Left renal cortex interstitium (tissue), 4 donors: ENCODE measurements around the gene ING4. TPM values are rescaled to one million over a fixed set of nuclear protein-coding genes. Genes with fewer than 3 reads are reported as not detected.
"Not testable (repeated sequence)": the region's sequence is repeated elsewhere in the genome, so short reads cannot be mapped to it uniquely, and the experiment has no call there.

Source experiments
- DNase-seq, 4 donors: peaks; one replicate each; pipeline ENCODE4 v3.0.0-alpha.2; 2013; ENCODE audit warnings: low read depth in 4 of 4, low spot score in 2 of 4, missing footprints in 1 of 4
- polyA plus RNA-seq, 4 donors: library from polyadenylated mRNA; unstranded; fragments of 120-200 nt; gene quantifications; one replicate each; pipeline ENCODE4 v1.2.1, GENCODE V29; 2013; ENCODE audit not compliant: insufficient read length in 4 of 4

Gene ING4
- polyA plus RNA-seq: 100 to 1,000 TPM; 112 to 133 (median 122) TPM

DNA sequence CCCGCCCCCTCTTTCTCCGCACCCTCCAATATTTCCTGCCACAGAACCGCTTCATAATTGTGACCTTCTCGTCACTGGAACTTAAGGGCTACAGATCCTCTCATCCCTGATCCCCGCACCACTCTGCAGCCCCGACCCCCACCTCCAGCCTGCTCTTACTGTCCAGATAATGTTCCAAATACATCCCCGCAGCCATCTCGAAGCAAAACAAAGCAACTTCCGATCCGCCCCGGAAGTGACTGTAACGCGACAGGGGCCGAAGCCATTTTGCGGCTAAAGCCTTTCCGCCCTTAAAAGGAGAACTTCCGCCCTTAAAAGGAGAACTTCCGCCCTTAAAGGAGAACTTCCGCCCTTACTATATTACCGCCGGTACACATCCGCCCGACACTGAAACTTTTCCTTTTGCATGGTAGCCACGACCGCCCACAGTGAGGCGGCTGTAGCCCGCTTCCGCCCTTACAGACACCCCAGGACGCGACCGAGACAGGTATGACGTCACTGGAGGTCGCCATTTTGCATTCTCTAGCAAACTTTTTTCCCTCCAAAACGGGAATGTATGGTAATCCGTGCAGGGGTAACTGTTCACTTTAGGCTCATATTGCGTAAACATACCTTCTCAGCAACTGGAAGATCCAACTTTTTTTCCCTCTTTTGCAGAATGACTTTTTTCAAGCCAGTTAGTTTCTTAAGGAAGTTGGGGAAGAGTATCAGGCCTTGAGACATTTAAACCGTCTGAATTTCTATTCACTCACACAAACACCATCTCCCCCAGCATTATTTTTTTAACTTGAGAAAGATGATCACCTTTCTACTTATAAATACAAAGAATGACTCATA, at the start of gene ING4:
Gene ING4 (minus strand): TSS at position 214 of the 837 bp plus-strand sequence. CDS start 18 bp downstream, at position 196.
- peak; percentile 94 to 99 (median 98) for DNase-seq

DNA sequence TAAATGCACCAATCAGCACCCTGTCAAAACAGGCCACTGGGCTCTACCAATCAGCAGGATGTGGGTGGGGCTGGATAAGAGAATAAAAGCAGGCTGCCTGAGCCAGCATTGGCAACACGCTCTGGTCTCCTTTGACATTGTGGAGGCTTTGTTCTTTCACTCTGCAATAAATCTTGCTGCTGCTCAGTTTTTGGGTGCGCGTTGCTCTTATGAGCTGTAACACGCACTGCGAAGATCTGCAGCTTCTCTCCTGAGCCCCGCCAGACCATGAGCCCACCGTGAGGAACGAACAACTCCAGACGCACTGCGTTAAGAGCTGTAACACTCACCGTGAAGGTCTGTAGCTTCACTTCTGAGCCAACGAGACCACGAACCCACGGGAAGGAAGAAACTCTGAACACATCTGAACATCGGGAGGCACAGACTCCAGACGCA, 46.1 kb upstream of the ING4 start:
- DNase-seq: no peak

DNA sequence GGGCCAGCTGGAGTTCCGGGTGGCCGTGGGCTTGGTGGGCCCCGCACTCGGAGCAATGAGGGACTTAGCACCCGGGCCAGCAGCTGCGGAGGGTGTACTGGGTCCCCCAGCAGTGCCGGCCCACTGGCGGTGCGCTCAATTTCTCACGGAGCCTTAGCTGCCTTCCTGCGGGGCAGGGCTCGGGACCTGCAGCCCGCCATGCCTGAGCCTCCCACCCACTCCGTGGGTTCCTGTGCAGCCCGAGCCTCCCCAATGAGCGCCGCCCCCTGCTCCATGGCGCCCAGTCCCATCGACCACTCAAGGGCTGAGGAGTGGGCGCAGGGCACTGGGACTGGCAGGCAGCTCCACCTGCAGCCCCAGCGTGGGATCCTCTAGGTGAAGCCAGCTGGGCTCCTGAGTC, 45.4 kb upstream of the ING4 start:
- DNase-seq: not testable (repeated sequence)

DNA sequence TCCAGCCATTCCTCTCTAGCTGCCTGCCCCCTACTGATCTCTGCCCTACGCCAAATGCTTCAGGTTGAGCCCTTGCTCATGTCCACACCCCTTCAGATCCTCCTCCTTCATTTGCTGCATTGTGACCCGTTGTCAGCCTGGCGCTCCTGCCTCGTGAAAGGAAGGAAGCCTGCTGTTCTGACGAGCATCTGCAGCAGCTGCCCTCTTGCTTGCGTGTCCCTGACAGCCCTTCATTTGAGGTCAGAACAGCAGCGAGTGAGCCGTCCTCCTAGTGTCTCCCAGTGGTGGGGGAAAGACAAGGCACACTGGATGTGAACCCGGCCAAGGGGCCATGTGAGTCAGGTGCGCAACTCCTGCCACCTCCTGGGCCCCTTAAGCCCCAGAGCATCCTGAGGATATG, 40.7 kb upstream of the ING4 start:
- no peak for DNase-seq

DNA sequence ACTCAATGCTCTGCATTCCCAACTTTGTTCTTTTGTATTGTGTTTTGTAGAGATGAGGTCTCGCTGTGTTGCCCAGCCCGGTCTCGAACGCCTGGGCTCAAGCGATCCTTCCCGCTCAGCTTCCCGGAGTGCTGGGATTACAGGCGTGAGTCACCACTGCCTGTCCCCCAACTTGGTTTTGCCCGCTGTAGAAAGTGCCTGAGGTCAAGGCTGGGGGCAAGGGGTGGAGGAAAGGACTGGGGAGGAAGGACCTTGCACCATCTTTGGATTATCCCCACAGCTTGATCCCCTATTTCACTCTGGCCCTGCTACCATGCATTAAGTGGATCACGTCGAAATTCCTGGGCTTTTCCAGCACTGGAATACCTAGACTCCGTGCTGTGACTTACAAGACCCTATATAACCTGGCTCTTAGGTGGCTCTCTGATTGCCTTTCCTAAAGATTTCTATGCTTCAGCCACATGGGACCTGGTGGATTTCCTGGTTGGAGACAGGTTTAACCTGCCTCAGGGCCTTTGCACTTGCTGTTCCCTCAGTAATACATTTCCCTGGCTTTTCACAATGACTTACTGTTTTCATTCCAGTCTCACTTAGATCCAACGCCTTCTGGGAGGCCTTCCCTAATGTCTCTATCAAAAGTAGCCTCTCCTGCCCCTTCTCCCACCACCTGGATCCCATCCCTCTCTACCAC, 38.3 kb upstream of the ING4 start:
- no peak for DNase-seq

DNA sequence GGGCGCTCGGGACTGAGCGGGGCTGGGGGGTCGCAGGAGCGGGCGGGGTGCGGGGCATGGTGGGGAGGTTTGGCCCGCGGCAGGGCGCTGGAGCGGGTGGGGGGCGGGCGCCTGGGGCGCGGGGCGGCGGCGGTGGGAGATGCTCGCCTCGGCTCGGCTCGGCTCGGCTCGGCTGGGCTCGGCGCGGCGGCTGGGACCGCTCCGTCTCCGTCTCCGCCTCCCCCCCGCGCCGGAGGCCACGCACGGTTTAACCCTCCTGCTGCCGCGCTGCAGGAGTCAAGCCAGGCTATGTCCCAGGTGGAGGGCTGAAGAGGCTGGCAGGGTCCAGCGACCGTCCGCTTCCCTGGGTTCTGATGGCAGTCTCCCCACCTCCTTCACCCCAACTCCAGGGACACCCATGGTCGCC, 37.7 kb upstream of the ING4 start, which contains the start of gene PIANP:
Gene PIANP (minus strand): TSS at position 170 of the 406 bp plus-strand sequence. CDS start 2,754 bp downstream, outside the sequence.
- peak in 1 of 4 donors; percentile 65 for DNase-seq

DNA sequence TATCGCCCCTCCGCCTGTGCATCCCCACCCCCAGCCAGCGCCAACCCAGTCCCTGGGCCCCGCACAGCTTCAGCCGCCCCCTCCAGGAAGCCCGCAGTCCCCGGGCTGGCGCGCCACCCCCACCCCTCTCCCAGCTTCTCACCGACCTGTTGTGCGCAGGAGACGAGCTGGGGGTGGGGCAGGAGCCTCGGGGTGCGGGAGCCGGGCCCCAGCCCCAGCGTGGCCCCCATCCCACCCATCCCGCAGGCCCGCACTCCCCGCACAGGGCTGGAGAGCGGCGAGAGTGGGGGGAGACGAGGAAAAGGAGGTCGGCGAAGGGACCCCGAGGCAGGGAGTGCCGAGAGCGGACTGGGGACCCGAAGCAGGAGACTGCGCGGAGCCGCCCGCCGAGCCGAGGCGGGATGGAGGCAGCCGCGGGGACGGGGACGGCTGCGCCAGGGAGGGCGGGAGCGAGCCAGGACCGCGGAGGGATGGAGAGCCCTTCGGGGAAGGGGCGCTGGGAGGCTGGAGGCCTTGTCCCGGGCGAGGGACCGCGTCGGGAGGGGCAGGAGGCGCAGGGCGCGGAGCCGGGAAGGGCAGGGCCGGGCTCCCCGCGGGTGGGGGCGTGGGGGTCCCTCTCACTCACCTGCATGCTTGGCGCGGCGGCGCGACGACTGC, 37.2 kb upstream of the ING4 start:
- DNase-seq: no peak

DNA sequence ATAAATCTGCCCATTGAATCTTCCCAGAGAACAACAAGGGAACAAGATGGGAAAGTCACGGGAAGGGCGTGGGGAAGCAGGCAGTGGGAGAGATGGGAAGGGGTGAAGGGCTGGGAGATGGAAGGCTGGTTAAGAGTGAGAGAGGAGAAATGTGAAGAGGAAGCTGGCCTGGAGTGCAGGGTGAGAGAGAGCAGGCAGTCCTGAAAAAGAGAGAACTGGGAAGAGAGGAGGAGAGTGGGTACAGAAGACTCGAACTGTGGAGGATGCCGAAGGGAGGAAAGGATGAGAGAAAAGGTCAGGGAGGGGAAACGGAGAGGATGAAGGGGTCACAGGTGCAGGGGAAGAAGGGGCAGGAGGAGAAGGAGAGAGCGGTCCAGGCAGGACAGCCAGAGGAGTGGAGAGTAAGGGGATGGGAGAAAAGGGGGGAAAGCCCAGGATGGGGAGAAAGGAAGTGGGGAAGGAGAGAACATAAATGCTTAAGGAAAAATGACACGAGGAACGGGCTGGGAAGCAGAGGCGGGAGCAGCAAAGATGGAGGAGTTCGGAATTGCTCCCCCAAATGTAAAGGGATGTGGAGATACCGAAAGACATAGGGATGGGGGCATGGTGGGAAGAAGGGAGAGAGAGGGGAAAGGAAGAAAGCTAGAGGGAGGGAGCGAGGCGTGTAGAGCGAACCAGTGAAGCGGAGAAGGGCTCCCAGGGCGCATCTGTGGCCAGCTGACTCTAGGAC, 36.5 kb upstream of the ING4 start:
- DNase-seq: no peak

DNA sequence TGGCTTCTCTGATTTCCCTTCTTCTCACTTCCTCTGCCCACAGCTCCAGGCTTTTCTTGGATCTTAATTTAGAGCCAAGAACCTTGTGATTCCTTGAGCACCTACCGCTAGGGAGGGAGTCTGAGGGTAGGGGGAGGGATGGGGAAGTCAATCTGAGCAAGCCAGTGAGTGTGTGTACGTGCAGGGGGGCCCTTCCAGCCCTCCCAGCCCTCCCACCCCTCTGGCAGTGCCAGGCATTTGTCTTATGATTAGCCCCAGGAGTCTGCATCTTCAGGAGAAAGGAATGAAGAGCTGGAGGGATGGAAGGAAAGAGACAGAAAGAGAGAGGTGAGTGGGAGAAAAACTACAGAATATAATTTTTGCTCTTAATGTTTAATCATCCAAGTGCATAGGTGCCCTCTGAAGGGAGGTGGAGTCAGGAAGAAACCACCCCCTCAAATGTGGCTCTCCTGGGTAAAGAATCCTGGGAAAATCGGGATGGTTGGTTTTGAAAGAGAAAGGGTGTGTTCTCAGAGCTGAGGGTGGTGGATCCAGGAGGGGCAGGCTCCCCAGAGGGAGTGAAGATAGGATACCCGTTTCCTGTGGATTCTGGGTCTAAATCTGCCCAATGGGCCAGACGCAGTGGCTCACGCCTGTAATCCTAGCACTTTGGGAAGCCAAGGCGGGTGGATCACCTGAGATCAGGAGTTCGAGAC, 35.6 kb upstream of the ING4 start:
- DNase-seq: no peak

DNA sequence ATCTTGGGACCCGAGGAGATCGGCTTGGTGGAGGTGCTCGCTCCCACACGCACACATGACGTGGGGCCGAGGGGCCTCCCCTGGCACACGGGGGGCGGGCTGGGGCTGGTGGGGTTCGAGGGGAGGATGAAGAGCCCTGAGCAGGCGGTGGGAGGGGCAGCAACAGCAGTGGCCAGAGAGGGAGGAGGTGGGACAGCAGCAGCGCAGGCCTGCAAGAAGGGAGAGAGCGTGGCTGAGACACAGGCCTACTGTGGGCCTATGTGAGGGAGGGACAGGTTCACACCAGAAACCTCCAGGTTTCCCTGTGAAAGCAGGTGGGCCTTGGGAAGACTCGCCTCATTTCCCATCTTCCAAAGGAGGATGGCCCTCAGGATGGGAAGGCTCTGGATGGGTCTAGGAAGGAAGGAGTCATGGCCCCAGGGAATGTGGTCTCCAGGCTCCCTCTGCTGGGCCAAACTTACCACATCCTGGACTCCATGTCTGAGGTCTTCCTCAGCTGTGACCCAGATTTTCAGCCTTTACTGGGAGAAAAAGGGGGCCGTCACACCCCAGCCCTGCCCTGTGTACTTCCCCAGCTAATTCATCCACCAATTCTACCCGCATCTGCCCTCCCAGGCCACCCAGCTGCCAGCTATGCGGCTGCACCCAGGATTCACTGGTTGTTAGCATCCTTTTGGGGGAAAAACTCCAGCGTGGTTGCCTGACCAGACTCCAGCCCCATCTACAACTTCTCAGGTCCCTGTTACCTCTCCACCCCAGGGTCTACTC, 34.8 kb upstream of the ING4 start:
- DNase-seq: peak in 1 of 4 donors; percentile 31

DNA sequence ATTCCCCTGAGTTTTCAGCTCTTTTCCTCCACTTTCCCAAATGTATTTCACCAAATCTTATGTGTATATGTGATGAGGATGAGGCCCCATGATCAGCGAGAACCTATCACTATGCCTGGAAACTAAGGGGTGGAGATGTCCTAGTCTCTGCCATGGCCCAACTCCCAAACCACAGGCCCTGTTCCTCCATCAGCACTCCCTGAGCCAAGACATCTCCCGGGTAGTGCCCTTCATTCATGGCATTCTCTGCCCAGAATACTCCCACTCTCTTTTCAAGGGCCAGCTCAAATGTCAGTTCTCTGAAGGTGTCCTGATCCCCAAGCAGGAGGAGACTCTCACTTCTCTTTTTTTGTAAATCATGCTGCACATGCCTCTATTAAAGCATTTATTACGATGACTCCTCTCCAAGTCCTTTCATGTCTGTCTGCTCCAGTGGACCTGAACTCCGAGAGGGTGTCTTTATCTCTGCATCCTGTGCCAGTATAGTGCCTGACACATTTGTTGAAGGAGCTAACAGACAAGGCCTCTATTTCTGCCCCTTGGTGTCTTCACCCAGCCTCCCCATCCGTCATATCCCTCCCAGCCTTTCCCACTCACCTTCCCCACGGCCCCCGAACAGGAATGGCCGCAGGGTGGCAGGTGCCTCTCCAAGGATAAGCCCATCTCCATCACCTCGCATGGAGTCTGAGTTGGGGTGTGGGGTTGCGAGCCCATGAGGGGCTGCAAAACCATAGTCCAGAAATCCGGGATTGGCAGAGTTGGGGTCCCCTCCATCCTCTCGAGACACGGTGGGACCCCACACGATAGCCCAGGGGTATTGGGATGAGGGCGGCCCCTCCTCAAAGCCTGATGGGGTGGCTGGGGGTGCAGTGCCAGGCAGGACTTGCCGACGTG, 34.0 kb upstream of the ING4 start:
- DNase-seq: peak in 1 of 4 donors; percentile 19

DNA sequence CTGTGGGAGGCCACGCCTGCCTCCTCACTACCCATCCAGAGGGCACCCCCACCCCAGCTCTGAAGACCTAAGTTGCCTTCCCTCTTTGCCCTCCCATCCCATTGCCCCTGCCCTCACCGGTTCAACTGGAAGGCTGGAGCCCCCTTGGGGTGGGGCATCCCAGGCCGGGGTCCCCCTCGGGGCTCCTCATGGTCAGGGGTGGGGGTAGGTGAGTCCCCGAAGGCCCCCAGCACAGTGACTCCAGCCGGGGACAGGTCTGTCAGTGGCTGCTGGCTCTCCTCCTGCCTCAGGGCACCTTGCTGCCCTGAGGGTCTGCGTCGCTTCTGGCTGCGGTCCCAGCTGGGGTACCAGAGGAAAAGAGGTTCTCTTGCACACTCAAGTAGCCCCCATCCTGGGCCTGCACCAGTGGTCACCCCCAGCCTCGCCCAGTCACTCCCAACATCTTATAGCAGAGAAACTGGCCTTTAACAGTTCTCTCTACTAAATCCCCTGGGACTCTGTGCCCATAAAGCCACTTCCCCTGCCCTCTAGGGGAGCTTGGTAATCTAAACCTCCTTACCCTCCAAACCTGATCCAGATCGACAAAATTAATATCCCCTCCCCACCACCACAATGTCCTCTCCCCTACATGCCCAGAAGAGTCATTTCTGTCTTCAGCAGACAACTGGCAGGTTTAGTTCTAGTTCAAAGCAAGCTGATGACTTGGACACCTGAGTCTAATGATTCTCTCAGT, 32.6 kb upstream of the ING4 start:
- DNase-seq: no peak

DNA sequence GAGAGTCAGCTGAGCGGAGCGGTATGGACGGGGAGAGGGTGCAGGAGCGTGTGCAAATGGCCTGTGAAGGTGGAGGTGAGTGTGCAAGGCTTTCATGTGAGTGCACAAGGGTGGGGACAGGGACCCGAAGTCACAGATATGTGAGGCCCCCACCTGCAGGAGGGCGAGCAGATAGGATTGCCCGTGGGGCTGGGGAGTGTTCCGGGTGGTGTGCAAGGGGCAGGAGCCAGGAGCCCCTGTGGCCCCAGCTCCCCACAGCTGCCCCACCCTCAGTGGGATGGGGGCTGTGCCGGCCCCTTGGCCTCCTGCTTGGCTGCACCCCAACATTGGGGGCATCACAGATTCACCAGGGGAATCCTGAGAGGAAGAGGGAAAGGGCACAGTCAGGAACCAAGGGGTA, 31.8 kb upstream of the ING4 start:
- no peak for DNase-seq

DNA sequence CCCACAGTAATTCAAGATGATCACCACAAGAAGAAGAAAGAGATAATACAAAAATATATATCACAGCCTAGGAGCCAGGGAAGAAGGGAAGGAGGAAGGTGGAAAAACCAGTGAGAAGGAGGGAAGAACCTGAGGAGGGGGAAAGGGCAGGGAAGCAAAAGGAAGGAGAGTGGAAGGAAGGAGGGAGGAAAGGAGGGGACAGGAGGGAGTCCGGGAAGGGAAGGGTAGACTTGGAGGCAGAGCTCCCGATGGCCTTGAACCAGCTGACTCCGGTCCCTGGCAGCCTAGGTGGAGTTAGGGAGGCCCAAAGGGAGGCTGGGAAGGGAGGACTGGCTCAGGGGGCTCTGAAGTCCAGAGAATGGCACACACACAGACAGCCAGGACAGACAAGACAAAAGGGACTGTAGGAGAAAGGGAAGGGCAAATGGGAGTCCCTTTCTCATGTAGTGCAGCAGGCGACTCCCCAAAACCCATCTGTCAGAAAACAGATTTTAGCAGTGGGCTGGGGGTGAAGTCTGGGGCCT, 31.0 kb upstream of the ING4 start:
- DNase-seq: no peak

DNA sequence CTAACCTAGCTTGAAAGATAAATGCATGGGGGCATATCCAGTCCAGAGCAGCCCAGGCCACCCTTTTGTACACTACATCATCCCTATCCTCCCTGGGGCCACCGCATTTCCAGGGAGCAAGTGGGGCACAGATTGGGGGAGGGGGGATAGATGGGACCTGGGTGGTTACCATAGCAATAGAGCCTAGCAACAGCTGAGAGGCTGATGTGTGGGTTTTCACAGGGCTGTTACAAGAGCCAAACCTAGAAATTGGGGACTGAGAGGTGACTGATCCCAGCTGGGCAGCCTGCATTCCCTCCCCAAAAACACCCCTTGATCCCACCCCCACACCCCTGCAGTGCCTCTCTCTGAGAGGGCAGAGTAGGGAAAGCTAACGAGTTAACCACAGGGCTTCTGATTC, 30.0 kb upstream of the ING4 start:
- no peak for DNase-seq

DNA sequence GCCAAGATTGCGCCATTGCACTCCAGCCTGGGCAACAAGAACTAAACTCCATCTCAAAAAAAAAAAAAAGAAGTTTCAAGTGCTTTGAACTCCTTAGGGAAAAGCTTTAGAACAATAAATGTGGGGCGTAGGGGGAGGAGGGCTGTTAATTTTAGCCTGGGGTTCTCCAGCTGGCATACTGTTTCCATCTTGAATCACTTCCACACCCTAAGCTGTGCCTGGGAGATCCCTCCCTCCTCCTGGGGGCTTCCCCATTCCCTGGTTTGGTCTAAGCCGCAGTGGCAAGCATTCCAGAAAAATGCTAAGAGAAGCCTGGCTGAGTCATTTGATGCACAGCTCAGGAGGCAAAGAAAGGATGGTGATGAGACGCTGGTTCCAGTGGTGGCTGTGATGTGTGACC, 28.6 kb upstream of the ING4 start:
- no peak for DNase-seq
